ENCODE data around the gene ARHGEF11.

DNA sequence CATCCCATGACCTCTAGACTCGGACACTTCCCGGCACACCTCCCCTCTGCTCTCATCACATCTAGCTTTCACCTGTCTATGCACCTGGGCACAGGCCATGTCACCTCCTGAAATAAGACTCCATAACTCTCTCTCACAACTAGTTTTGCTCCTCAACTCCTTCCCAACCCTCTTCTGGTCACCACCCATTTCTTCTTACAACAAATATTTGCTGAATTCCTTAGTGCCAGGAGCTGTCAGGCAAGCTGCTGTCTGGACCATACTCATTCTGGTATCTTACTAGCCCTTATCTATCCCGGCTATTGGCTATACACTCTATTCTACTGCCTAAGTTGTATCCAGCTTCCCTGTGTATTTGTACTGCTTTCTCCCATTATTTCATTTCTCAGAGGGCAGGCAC lies 76.0 kb downstream of the ARHGEF11 start:
- TF ChIP-seq, protein P1, sequence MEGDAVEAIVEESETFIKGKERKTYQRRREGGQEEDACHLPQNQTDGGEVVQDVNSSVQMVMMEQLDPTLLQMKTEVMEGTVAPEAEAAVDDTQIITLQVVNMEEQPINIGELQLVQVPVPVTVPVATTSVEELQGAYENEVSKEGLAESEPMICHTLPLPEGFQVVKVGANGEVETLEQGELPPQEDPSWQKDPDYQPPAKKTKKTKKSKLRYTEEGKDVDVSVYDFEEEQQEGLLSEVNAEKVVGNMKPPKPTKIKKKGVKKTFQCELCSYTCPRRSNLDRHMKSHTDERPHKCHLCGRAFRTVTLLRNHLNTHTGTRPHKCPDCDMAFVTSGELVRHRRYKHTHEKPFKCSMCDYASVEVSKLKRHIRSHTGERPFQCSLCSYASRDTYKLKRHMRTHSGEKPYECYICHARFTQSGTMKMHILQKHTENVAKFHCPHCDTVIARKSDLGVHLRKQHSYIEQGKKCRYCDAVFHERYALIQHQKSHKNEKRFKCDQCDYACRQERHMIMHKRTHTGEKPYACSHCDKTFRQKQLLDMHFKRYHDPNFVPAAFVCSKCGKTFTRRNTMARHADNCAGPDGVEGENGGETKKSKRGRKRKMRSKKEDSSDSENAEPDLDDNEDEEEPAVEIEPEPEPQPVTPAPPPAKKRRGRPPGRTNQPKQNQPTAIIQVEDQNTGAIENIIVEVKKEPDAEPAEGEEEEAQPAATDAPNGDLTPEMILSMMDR (IDR thresholded peaks at IDR 0.05; ENCODE audit: borderline replicate concordance, extremely low read depth, low read length, poor library complexity, severe bottlenecking) = no peak
- no peak for TF ChIP-seq EZH2 (IDR thresholded peaks at IDR 0.05; ENCODE audit: borderline replicate concordance, low read depth, low read length, severe bottlenecking)

Data from DND-41 (cell line).